Stimulated activated naive B cell treated with anti-CD40 and anti-IgM and Interleukin-4, amounts not matched to agents 10 μg/mL and 1 μg/mL and 100 μg/mL, for 72 hours (primary cell): ENCODE measurements around the gene PARVG.
A peak's percentile ranks its signal among the peaks of the same experiment; 100 is the strongest.

Source experiments
- ATAC-seq, 2 donors: fragments of 150-1000 bp; cut with Tn5 transposase; replicated peaks; 2 replicates each; pipeline ENCODE4 v1.10.0; 2021; ENCODE audit warnings: moderate library complexity in 1 of 2
- DNase-seq: peaks from one replicate; pipeline ENCODE4 v3.0.0; 2021
- H3K27ac Mint-ChIP-seq: one replicate; pipeline ENCODE4 v1.8.0; 2022; ENCODE audit warnings: mild to moderate bottlenecking, mixed read lengths
- H3K27me3 Mint-ChIP-seq, 2 donors: one replicate each; pipeline ENCODE4 v1.8.0; 2022; ENCODE audit warnings: mixed read lengths in 2 of 2
- H3K36me3 Mint-ChIP-seq, 2 donors: one replicate each; pipeline ENCODE4 v1.8.0; 2022; ENCODE audit warnings: mixed read lengths in 2 of 2, mild to moderate bottlenecking in 1 of 2
- H3K4me1 Mint-ChIP-seq, 2 donors: one replicate each; pipeline ENCODE4 v1.8.0; 2022; ENCODE audit warnings: mixed read lengths in 2 of 2, mild to moderate bottlenecking in 1 of 2
- H3K4me3 Mint-ChIP-seq, 2 donors: one replicate each; pipeline ENCODE4 v1.8.0; 2022; ENCODE audit warnings: mild to moderate bottlenecking in 2 of 2, mixed read lengths in 2 of 2, moderate library complexity in 1 of 2
- H3K9me3 Mint-ChIP-seq, 2 donors: one replicate each; pipeline ENCODE4 v1.8.0; 2022; ENCODE audit warnings: mixed read lengths in 2 of 2, mild to moderate bottlenecking in 1 of 2

Gene PARVG

GRCh38 chr22:44200855-44201550 lies 20.3 kb downstream of the PARVG start:
- Mint-ChIP-seq H3K27ac (no peak overlapping the region), H3K4me3 (no peak overlapping the region), H3K4me1 (peaks cover 23 to 38% of the 10 kb centered on the region in 2 donors), H3K36me3 (peaks cover 32 to 65% of the 10 kb centered on the region in 2 donors), H3K27me3 (no peaks in the 10 kb centered on the region), H3K9me3 (no peaks in the 10 kb centered on the region)
- DNase-seq (no peak), ATAC-seq (no peak)

- Mint-ChIP-seq H3K27me3 (no peaks in the 10 kb centered on the region), H3K9me3 (no peaks in the 10 kb centered on the region), H3K27ac (no peak overlapping the region), H3K4me1 (peaks cover 23 to 39% of the 10 kb centered on the region in 2 donors), H3K4me3 (no peak overlapping the region), H3K36me3 (peaks cover 33 to 65% of the 10 kb centered on the region in 2 donors)
- ATAC-seq (no peak), DNase-seq (no peak)
Measured at GRCh38 chr22:44201665-44202064, 20.9 kb downstream of the PARVG start.

GRCh38 chr22:44202261-44202789 lies 21.6 kb downstream of the PARVG start:
- no peaks in the 10 kb centered on the region for H3K9me3 Mint-ChIP-seq
- no peak overlapping the region for H3K4me3 Mint-ChIP-seq
- no peak for DNase-seq
- peaks cover 27 to 42% of the 10 kb centered on the region in 2 donors for H3K4me1 Mint-ChIP-seq
- H3K36me3 Mint-ChIP-seq = peaks cover 35 to 65% of the 10 kb centered on the region in 2 donors
- no peaks in the 10 kb centered on the region for H3K27me3 Mint-ChIP-seq
- H3K27ac Mint-ChIP-seq = no peak overlapping the region
- no peak for ATAC-seq

- peaks cover 33 to 50% of the 10 kb centered on the region in 2 donors for H3K4me1 Mint-ChIP-seq
- peaks cover 39 to 68% of the 10 kb centered on the region in 2 donors for H3K36me3 Mint-ChIP-seq
- H3K27ac Mint-ChIP-seq = no peak overlapping the region
- no peaks in the 10 kb centered on the region for H3K27me3 Mint-ChIP-seq
- DNase-seq (no peak), ATAC-seq (no peak)
- H3K9me3 Mint-ChIP-seq = no peaks in the 10 kb centered on the region
- H3K4me3 Mint-ChIP-seq = no peak overlapping the region
Measured at GRCh38 chr22:44203203-44203602, 22.5 kb downstream of the PARVG start.

GRCh38 chr22:44204739-44205515 lies 24.2 kb downstream of the PARVG start:
- H3K4me1 Mint-ChIP-seq = peaks cover 34 to 61% of the 10 kb centered on the region in 2 donors
- H3K27ac Mint-ChIP-seq = no peak overlapping the region
- peaks cover 36 to 58% of the 10 kb centered on the region in 2 donors for H3K36me3 Mint-ChIP-seq
- DNase-seq (no peak), ATAC-seq (peak; percentile 83)
- H3K4me3 Mint-ChIP-seq = no peak overlapping the region
- peaks cover 4 to 5% of the 10 kb centered on the region in 2 donors for H3K9me3 Mint-ChIP-seq
- H3K27me3 Mint-ChIP-seq = no peaks in the 10 kb centered on the region

- peaks cover 32 to 55% of the 10 kb centered on the region in 2 donors for H3K36me3 Mint-ChIP-seq
Measured at GRCh38 chr22:44205516-44206329, 25.0 kb downstream of the PARVG start.

GRCh38 chr22:44206330-44206645 lies 25.6 kb downstream of the PARVG start:
- Mint-ChIP-seq H3K27me3 (no peaks in the 10 kb centered on the region), H3K27ac (no peak overlapping the region), H3K4me1 (peaks cover 38 to 58% of the 10 kb centered on the region in 2 donors), H3K36me3 (peaks cover 29 to 54% of the 10 kb centered on the region in 2 donors), H3K9me3 (peaks cover 6 to 9% of the 10 kb centered on the region in 2 donors), H3K4me3 (no peak overlapping the region)
- DNase-seq (no peak), ATAC-seq (no peak)

More at GRCh38 chr22:44205516-44206329, 25.0 kb downstream of the PARVG start:
- ATAC-seq (no peak), DNase-seq (no peak)
- no peak overlapping the region for H3K27ac Mint-ChIP-seq
- peaks cover 6 to 9% of the 10 kb centered on the region in 2 donors for H3K9me3 Mint-ChIP-seq
- no peak overlapping the region for H3K4me3 Mint-ChIP-seq
- H3K4me1 Mint-ChIP-seq = peaks cover 34 to 61% of the 10 kb centered on the region in 2 donors
- H3K27me3 Mint-ChIP-seq = no peaks in the 10 kb centered on the region

GRCh38 chr22:44206696-44207095 lies 26.0 kb downstream of the PARVG start:
- Mint-ChIP-seq H3K27ac (no peak overlapping the region), H3K4me3 (no peak overlapping the region), H3K9me3 (peaks cover 6 to 9% of the 10 kb centered on the region in 2 donors), H3K27me3 (no peaks in the 10 kb centered on the region), H3K4me1 (peaks cover 38 to 60% of the 10 kb centered on the region in 2 donors), H3K36me3 (peaks cover 27 to 53% of the 10 kb centered on the region in 2 donors)
- DNase-seq (no peak), ATAC-seq (no peak)

- DNase-seq (no peak), ATAC-seq (no peak)
- Mint-ChIP-seq H3K27ac (peak overlapping the region; percentile 32), H3K36me3 (peaks cover 24 to 47% of the 10 kb centered on the region in 2 donors), H3K4me1 (peaks cover 38 to 61% of the 10 kb centered on the region in 2 donors), H3K9me3 (peaks cover 6 to 9% of the 10 kb centered on the region in 2 donors), H3K27me3 (no peaks in the 10 kb centered on the region), H3K4me3 (no peak overlapping the region)
Measured at GRCh38 chr22:44207173-44207980, 26.7 kb downstream of the PARVG start.

- Mint-ChIP-seq H3K4me3 (no peak overlapping the region), H3K4me1 (peaks cover 38 to 61% of the 10 kb centered on the region in 2 donors), H3K9me3 (peaks cover 6 to 9% of the 10 kb centered on the region in 2 donors), H3K36me3 (peaks cover 22 to 41% of the 10 kb centered on the region in 2 donors), H3K27ac (peak overlapping the region; percentile 32), H3K27me3 (no peaks in the 10 kb centered on the region)
- DNase-seq = no peak
- ATAC-seq = no peak
Measured at GRCh38 chr22:44207981-44208317, 27.2 kb downstream of the PARVG start.

GRCh38 chr22:44209343-44209742 lies 28.6 kb downstream of the PARVG start:
- peaks cover 6 to 9% of the 10 kb centered on the region in 2 donors for H3K9me3 Mint-ChIP-seq
- no peaks in the 10 kb centered on the region for H3K27me3 Mint-ChIP-seq
- H3K27ac Mint-ChIP-seq = no peak overlapping the region
- H3K36me3 Mint-ChIP-seq = peaks cover 18 to 35% of the 10 kb centered on the region in 2 donors
- no peak overlapping the region for H3K4me3 Mint-ChIP-seq
- peaks cover 34 to 53% of the 10 kb centered on the region in 2 donors for H3K4me1 Mint-ChIP-seq
- ATAC-seq = no peak
- no peak for DNase-seq

GRCh38 chr22:44210722-44211121 lies 30.0 kb downstream of the PARVG start:
- H3K27ac Mint-ChIP-seq = no peak overlapping the region

GRCh38 chr22:44211256-44211945 lies 30.7 kb downstream of the PARVG start:
- Mint-ChIP-seq H3K9me3 (peaks cover 6 to 9% of the 10 kb centered on the region in 2 donors), H3K4me3 (no peak overlapping the region), H3K27ac (no peak overlapping the region), H3K27me3 (no peaks in the 10 kb centered on the region), H3K4me1 (peaks cover 23 to 37% of the 10 kb centered on the region in 2 donors), H3K36me3 (peaks cover 18 to 24% of the 10 kb centered on the region in 2 donors)
- ATAC-seq (no peak), DNase-seq (no peak)

More at GRCh38 chr22:44210722-44211121, 30.0 kb downstream of the PARVG start:
- Mint-ChIP-seq H3K27me3 (no peaks in the 10 kb centered on the region), H3K4me3 (no peak overlapping the region), H3K4me1 (peaks cover 25 to 40% of the 10 kb centered on the region in 2 donors), H3K9me3 (peaks cover 6 to 9% of the 10 kb centered on the region in 2 donors), H3K36me3 (peaks cover 18 to 26% of the 10 kb centered on the region in 2 donors)
- DNase-seq (no peak), ATAC-seq (no peak)
